GM18519 (cell line): Measurements from ENCODE around the gene VPS39.

Experiments
- ATAC-seq: cut with Tn5 transposase; IDR thresholded peaks from one replicate; pipeline ENCODE4 v1.9.1; 2021; ENCODE audit warnings: mild to moderate bottlenecking, moderate library complexity; ENCODE audit not compliant: unreplicated experiment, low FRiP score

The VPS39 gene

GRCh38 chr15:42133356-42133755 is 74.7 kb downstream of the VPS39 start:
- no peak for ATAC-seq

- ATAC-seq, result no peak
Measured at GRCh38 chr15:42131826-42132806, 76.0 kb downstream of the VPS39 start.

GRCh38 chr15:42131006-42131405 is 77.1 kb downstream of the VPS39 start:
- no peak for ATAC-seq

GRCh38 chr15:42130246-42130986 is 77.7 kb downstream of the VPS39 start:
- ATAC-seq, result no peak

GRCh38 chr15:42129364-42129763 is 78.7 kb downstream of the VPS39 start:
- ATAC-seq, result no peak

- ATAC-seq, result no peak
Measured at GRCh38 chr15:42128476-42128875, 79.6 kb downstream of the VPS39 start.

- ATAC-seq, result no peak
Measured at GRCh38 chr15:42123546-42123945, 84.6 kb downstream of the VPS39 start.

- ATAC-seq, result no peak
Measured at GRCh38 chr15:42121682-42122081, 86.4 kb downstream of the VPS39 start.

- ATAC-seq, result no peak
Measured at GRCh38 chr15:42121021-42121420, 87.1 kb downstream of the VPS39 start.

GRCh38 chr15:42120285-42120684 is 87.8 kb downstream of the VPS39 start:
- no peak for ATAC-seq

- no peak for ATAC-seq
Measured at GRCh38 chr15:42119446-42119760, 88.7 kb downstream of the VPS39 start.

- no peak for ATAC-seq
Measured at GRCh38 chr15:42118650-42119445, 89.3 kb downstream of the VPS39 start.

GRCh38 chr15:42111924-42112323 is 96.2 kb downstream of the VPS39 start:
- ATAC-seq, result no peak

- ATAC-seq, result no peak
Measured at GRCh38 chr15:42110367-42110766, 97.7 kb downstream of the VPS39 start.

GRCh38 chr15:42108806-42109205 is 99.3 kb downstream of the VPS39 start:
- ATAC-seq, result no peak
